AG10803 (cell line): ENCODE data around the gene DDIT4.

ENCODE experiments used
- DNase-seq: peaks from one replicate; pipeline ENCODE4 v3.0.0; 2010; ENCODE audit warnings: low read depth
- H3K4me3 ChIP-seq: 2 replicates; pipeline ENCODE4 v1.5.1; 2011; ENCODE audit warnings: mild to moderate bottlenecking, low read length, control low read depth
- CTCF ChIP-seq: conservative IDR thresholded peaks from 2 replicates; pipeline ENCODE4 v1.5.1; 2011; ENCODE audit warnings: mild to moderate bottlenecking, low read length, control low read depth, inconsistent platforms

The DDIT4 gene

GRCh38 chr10:72323108-72323749, 49.5 kb downstream of the DDIT4 start:
- no peak for DNase-seq
- no peak overlapping the region for H3K4me3 ChIP-seq
- no peak for TF ChIP-seq CTCF

- TF ChIP-seq CTCF = no peak
- H3K4me3 ChIP-seq = no peak overlapping the region
- DNase-seq = no peak
Measured at GRCh38 chr10:72323771-72324191, 50.1 kb downstream of the DDIT4 start.
